Type B pancreatic cell (in vitro differentiated cells): Measurements from ENCODE around the gene RNASE8. TPM values are rescaled to one million over a fixed set of nuclear protein-coding genes. Genes with fewer than 3 reads are reported as not detected.
A peak's percentile ranks its signal among the peaks of the same experiment; 100 is the strongest.

Experiments
- DNase-seq: peaks from one replicate; pipeline ENCODE4 v3.0.0; 2021; ENCODE audit warnings: mixed read lengths; ENCODE audit not compliant: unreplicated experiment; ENCODE audit errors: extremely low spot score
- H3K27ac Mint-ChIP-seq: 2 replicates; pipeline ENCODE4 v1.8.0; 2021; ENCODE audit warnings: mild to moderate bottlenecking, mixed read lengths
- H3K27me3 Mint-ChIP-seq: 2 replicates; pipeline ENCODE4 v1.8.0; 2021; ENCODE audit warnings: mixed read lengths
- H3K36me3 Mint-ChIP-seq: 2 replicates; pipeline ENCODE4 v1.8.0; 2021; ENCODE audit warnings: mixed read lengths
- H3K4me1 Mint-ChIP-seq: one replicate; pipeline ENCODE4 v1.8.0; 2021; ENCODE audit warnings: mixed read lengths; ENCODE audit not compliant: unreplicated experiment
- H3K4me3 Mint-ChIP-seq: 2 replicates; pipeline ENCODE4 v1.8.0; 2021; ENCODE audit warnings: mild to moderate bottlenecking, mixed read lengths
- H3K9me3 Mint-ChIP-seq: 2 replicates; pipeline ENCODE4 v1.8.0; 2021; ENCODE audit warnings: mixed read lengths
- total RNA-seq: library from RNA; stranded (reverse); gene quantifications from 2 replicates; pipeline ENCODE4 v1.2.1, GENCODE V29; 2021; ENCODE audit warnings: low replicate concordance
- TF ChIP-seq, protein P1 (sequence below): fragments of 200-600 bp; sonication (generic); conservative IDR thresholded peaks from 2 replicates; pipeline ENCODE4 v1.5.0; 2021; ENCODE audit warnings: antibody characterized with exemption, mild to moderate bottlenecking

Gene RNASE8
- total RNA-seq, 1 donor from 2014 or later = not detected

DNA sequence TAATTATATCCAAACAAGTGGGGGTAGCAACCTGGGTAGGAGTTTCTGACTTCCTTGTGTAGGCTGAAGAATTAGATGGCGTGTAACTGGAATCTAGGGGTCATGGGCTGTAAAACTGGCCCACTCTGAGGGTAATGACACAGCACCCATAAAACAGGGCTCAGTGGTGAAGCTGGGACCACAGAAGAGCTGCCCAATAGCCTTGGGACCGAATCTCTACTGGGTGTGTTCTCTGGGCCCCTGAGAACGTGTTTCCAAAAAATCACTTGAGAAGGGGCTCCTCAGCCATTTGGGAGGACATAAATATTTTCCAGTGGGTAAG is 3.7 kb downstream of the RNASE8 start:
- H3K9me3 Mint-ChIP-seq = no peaks in the 10 kb centered on the region
- no peak for DNase-seq
- peaks cover 11% of the 10 kb centered on the region for H3K27me3 Mint-ChIP-seq
- no peak overlapping the region for H3K27ac Mint-ChIP-seq
- H3K4me3 Mint-ChIP-seq = no peak overlapping the region
- peaks cover 29% of the 10 kb centered on the region for H3K4me1 Mint-ChIP-seq
- TF ChIP-seq, protein P1, sequence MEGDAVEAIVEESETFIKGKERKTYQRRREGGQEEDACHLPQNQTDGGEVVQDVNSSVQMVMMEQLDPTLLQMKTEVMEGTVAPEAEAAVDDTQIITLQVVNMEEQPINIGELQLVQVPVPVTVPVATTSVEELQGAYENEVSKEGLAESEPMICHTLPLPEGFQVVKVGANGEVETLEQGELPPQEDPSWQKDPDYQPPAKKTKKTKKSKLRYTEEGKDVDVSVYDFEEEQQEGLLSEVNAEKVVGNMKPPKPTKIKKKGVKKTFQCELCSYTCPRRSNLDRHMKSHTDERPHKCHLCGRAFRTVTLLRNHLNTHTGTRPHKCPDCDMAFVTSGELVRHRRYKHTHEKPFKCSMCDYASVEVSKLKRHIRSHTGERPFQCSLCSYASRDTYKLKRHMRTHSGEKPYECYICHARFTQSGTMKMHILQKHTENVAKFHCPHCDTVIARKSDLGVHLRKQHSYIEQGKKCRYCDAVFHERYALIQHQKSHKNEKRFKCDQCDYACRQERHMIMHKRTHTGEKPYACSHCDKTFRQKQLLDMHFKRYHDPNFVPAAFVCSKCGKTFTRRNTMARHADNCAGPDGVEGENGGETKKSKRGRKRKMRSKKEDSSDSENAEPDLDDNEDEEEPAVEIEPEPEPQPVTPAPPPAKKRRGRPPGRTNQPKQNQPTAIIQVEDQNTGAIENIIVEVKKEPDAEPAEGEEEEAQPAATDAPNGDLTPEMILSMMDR = no peak
- H3K36me3 Mint-ChIP-seq = no peaks in the 10 kb centered on the region

DNA sequence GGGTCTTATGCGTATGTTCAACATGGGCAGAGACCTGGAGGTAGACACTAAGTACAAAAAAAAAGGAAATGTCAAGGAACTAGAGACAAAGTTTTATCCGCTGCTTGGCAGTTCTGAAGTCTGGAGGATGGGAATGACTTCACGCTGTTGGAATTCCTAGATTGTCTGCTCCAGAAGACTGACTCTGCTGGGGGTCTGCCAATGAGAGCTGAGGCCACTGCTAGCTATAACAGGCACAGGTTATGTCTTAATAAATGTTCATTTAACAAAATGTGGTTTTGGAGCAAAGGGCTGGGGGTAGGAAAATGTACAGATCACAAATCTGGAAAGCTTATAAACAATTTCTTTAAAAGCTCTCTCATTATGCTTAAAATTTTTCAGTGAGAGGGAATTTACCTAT is 5.9 kb downstream of the RNASE8 start:
- peaks cover 22% of the 10 kb centered on the region for H3K27me3 Mint-ChIP-seq
- no peaks in the 10 kb centered on the region for H3K36me3 Mint-ChIP-seq
- H3K4me1 Mint-ChIP-seq = peaks cover 23% of the 10 kb centered on the region
- H3K27ac Mint-ChIP-seq = no peak overlapping the region
- no peak overlapping the region for H3K4me3 Mint-ChIP-seq
- DNase-seq = no peak
- TF ChIP-seq, protein P1 = no peak
- no peaks in the 10 kb centered on the region for H3K9me3 Mint-ChIP-seq

DNA sequence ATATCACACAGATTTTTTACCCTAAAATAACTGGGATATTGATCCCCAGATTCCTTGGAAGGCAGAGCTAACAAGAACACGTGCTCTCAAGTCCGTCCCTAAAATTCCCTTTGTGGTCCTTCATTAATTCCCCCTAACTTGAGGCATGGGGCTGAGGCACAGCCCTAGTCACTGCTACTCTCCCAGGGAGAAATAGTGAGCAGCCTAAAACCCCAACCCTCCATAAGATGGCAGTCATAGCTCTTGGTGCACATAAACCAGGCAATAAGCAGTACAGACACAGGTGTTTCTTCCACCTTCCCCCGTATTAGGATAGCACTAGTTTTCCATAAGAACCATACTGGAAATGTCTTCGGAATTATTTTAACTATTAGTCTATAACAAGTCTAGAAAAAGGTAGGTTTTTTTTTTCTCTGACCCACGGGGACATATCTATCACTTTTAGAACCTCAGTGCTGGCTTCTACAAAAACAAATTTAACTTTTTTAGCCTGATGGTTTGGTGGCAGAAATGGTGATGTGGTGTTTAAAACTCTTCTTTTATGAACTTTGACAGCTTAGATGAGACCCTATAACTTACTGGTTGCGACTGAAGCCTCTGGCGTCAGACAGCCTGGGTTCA is 9.4 kb downstream of the RNASE8 start:
- no peak for DNase-seq
- H3K4me1 Mint-ChIP-seq = peaks cover 20% of the 10 kb centered on the region
- no peak overlapping the region for H3K27ac Mint-ChIP-seq
- peaks cover 28% of the 10 kb centered on the region for H3K27me3 Mint-ChIP-seq
- no peaks in the 10 kb centered on the region for H3K36me3 Mint-ChIP-seq
- H3K9me3 Mint-ChIP-seq = no peaks in the 10 kb centered on the region
- no peak overlapping the region for H3K4me3 Mint-ChIP-seq
- TF ChIP-seq, protein P1 = peak; percentile 36

DNA sequence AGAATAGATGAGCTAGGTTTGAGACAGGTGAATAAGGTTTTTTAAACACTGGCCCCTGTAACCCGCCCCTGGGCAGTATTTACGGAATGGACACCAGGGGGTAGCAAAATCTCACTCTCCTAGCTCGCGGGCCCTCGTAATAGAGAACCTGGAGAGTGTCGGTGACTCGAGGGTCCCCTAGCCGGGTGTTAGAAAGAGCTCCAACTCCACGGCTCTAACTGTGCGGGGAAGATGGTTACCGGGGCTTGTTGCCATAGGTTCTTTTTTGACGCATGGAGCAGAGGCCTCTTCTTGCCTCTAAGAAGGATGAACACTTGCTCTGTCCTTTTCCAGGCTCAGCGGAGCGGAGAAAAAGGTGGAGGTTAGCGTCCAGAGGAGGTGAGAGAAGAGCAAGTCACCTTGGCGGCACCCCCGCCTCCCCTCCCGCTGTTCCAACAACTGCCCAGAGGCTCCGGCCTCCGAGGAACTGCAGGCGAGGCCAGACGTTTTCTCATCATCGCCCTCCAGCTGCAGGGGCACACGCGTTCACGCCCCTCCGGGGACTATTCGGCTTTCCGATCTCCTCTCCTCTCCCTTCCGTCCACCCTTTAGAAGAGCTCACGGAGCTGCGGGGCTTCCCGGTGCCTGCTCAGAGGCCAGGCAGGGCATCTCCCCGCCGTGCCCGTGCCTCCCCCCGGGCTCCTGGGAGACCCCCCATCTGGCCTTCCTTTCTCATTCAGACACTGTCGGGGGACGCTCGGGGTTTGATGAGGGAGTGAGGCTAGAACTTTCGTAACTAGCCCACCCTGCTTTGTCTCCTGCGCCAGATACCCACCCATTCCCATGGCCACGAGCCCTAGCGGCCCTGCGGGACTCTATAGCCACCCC is 11.1 kb downstream of the RNASE8 start:
- Mint-ChIP-seq H3K36me3 (peaks cover 6% of the 10 kb centered on the region), H3K27ac (peak overlapping the region; percentile 73), H3K27me3 (peaks cover 28% of the 10 kb centered on the region), H3K4me3 (peak overlapping the region; percentile 89), H3K9me3 (no peaks in the 10 kb centered on the region), H3K4me1 (peaks cover 24% of the 10 kb centered on the region)
- TF ChIP-seq, protein P1 = peak; percentile 76
- no peak for DNase-seq

DNA sequence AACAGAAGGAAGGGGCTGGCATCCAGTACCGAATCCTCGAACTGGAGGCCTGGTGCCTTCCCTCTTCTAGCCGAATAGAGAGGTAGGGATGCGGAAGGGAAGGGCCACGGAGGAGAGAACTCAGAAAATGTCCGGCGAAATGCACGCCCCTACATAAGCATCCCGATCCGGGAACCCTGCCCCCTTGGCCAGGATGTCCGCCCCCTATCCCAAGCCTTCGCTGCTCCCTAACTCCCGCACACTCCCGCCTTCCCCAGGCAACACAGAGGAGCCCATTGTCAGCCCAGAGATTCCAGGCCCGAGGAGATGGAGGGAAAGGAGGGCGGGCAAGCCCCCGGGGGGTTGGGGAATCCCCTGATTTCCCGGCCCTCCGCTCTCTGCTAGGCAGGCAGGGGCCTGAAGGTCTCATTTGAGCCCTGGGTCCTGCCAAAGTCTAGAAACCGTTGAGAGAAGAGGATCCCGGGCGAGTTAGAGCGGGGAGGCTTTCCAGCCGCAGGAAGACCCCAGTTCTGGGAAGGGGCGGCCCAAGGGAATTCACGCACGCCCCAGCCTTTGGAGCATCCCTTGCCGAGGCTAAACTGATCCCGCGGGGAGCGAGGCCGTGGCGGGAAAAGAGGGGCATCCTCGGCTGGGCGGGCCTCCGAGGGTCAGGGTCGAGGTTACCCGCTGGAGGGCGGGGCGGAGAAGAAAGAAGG is 11.9 kb downstream of the RNASE8 start:
- DNase-seq = no peak
- peak overlapping the region; percentile 89 for H3K4me3 Mint-ChIP-seq
- peaks cover 22% of the 10 kb centered on the region for H3K4me1 Mint-ChIP-seq
- H3K9me3 Mint-ChIP-seq = no peaks in the 10 kb centered on the region
- peaks cover 28% of the 10 kb centered on the region for H3K27me3 Mint-ChIP-seq
- TF ChIP-seq, protein P1 = no peak
- H3K36me3 Mint-ChIP-seq = peaks cover 6% of the 10 kb centered on the region
- peak overlapping the region; percentile 73 for H3K27ac Mint-ChIP-seq
